GM12873 (cell line): Measurements from ENCODE around the gene NUTM2F.

Source experiments
- CTCF ChIP-seq: IDR thresholded peaks from 2 replicates; pipeline ENCODE4 v1.5.1; 2012; ENCODE audit warnings: low read depth, mild to moderate bottlenecking, moderate library complexity, low read length, control low read depth; ENCODE audit not compliant: insufficient read depth; ENCODE audit errors: missing control alignments

NUTM2F gene

GRCh38 chr9:94269264-94269663 is 59.2 kb downstream of the NUTM2F start:
- TF ChIP-seq CTCF: no peak
